ENCODE data around the gene TOM1L2. TPM values are rescaled to one million over a fixed set of nuclear protein-coding genes. Genes with fewer than 3 reads are reported as not detected.

TOM1L2 gene
- total RNA-seq, 4 donors from 2014 or later: 55.5 to 118 (median 73.3) TPM

GRCh38 chr17:17868641-17869522 is 103.3 kb downstream of the TOM1L2 start:
- Histone ChIP-seq H3K4me1 (peaks cover 0 to 34% (median 9%) of the 10 kb centered on the region in 3 donors), H3K27ac (peak overlapping the region; percentile 6 to 61 (median 48)), H3K27me3 (no peaks in the 10 kb centered on the region), H3K9me3 (no peaks in the 10 kb centered on the region), H3K36me3 (peaks cover 3 to 98% (median 19%) of the 10 kb centered on the region in 3 donors), H3K4me3 (no peak overlapping the region)
- intact Hi-C loops (cut with DNase I): loop anchor here (10.0 kb wide), 1 partner anchor 194 kb away; no protein-coding TSS in a partner anchor
- DNase-seq: no peak
- 61 to 71% methylated on average over 17 to 18 of the region's 18 CpGs for WGBS, 2 donors
- TF ChIP-seq POLR2A (IDR thresholded peaks at IDR 0.05) (no peak), CTCF (IDR thresholded peaks at IDR 0.05) (no peak)

GRCh38 chr17:17866897-17867296 is 105.3 kb downstream of the TOM1L2 start:
- no peak for DNase-seq
- Histone ChIP-seq H3K9me3 (no peaks in the 10 kb centered on the region), H3K27me3 (no peaks in the 10 kb centered on the region), H3K4me3 (no peak overlapping the region), H3K4me1 (peaks cover 0 to 29% (median 9%) of the 10 kb centered on the region in 3 donors), H3K36me3 (peaks cover 3 to 98% (median 14%) of the 10 kb centered on the region in 3 donors), H3K27ac (no peak overlapping the region)
- intact Hi-C loops (cut with DNase I): loop anchor here (10.0 kb wide), 1 partner anchor 192 kb away; no protein-coding TSS in a partner anchor
- 90 to 95% methylated on average over 2 to 4 of the region's 4 CpGs for WGBS, 2 donors
- TF ChIP-seq CTCF (IDR thresholded peaks at IDR 0.05) (no peak), POLR2A (IDR thresholded peaks at IDR 0.05) (no peak)

DNA sequence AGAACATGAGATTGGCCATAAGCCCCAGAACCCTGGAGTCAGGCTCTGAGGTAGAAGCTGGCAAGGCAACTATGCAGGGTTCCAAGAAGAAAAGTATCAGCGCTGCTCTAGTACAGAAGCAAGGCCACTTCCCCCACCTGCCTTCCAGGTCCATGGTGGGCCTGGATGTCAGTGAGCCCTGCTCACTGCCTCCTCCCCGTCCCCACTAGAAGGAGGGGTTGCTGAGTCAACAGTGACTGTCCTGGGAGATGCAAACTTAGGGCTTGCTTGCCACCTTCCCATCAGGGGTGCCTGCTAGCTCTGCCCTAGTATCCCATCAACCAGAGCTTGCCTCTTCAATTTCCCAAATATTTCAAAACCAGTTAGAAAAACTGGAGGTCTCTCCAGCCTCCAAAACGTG is 105.8 kb downstream of the TOM1L2 start:
- no peaks in the 10 kb centered on the region for H3K9me3 ChIP-seq
- no peaks in the 10 kb centered on the region for H3K27me3 ChIP-seq
- DNase-seq: no peak
- WGBS, 2 donors: 22 to 59% methylated on average over 2 to 3 of the region's 3 CpGs
- H3K36me3 ChIP-seq: peaks cover 3 to 98% (median 14%) of the 10 kb centered on the region in 3 donors
- TF ChIP-seq POLR2A (IDR thresholded peaks at IDR 0.05) (no peak), CTCF (IDR thresholded peaks at IDR 0.05) (no peak)
- H3K4me1 ChIP-seq: peaks cover 0 to 29% (median 9%) of the 10 kb centered on the region in 3 donors
- H3K4me3 ChIP-seq: no peak overlapping the region
- intact Hi-C loops (cut with DNase I): loop anchor here (10.0 kb wide), 1 partner anchor 192 kb away; no protein-coding TSS in a partner anchor
- no peak overlapping the region for H3K27ac ChIP-seq

DNA sequence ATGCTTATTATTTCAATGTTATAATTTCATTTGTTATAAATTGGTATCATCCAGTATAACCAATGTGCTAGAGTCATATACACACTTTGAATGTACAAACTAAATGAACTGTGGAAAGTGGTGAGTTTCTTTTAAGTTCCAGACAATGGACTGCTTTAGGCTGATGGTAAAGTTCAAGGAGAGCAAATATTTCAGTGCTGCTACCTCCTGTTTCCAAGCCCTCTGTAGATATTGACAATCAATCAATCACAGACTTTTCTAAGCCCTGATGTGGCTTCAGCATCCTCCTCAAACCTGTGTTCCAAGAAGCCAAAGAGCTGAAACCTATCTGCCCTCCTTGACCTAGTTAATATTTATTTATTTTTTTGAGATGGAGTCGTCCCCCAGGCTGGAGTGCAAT is 107.2 kb downstream of the TOM1L2 start:
- H3K4me3 ChIP-seq: no peak overlapping the region
- peaks cover under 1 to 32% (median 11%) of the 10 kb centered on the region in 3 donors for H3K4me1 ChIP-seq
- no peaks in the 10 kb centered on the region for H3K27me3 ChIP-seq
- intact Hi-C loops (cut with DNase I): loop anchor here (10.0 kb wide), 1 partner anchor 190 kb away; no protein-coding TSS in a partner anchor
- H3K36me3 ChIP-seq: peaks cover 3 to 99% (median 14%) of the 10 kb centered on the region in 3 donors
- H3K9me3 ChIP-seq: no peaks in the 10 kb centered on the region
- H3K27ac ChIP-seq: no peak overlapping the region
- WGBS, 2 donors: 79 to 100% methylated on average over 1 of the region's 1 CpG
- no peak for DNase-seq
- TF ChIP-seq CTCF (IDR thresholded peaks at IDR 0.05): no peak
- no peak for TF ChIP-seq POLR2A (IDR thresholded peaks at IDR 0.05)

DNA sequence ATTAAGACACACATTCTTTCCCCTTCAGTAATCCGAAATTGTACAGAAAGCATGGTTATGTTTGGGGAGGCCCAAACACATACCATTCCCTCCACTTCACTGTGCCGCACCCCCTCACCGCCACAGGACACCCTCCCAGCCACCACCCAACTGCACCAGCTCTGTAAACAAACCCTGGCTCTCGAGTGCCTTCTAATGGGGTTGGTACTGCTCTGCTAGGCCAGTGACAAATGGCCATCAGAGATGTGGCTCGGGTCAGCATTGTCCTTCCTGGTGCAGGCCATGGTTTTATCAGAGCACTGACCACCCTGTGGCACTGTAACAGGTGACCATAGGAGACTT is 111.5 kb downstream of the TOM1L2 start:
- Histone ChIP-seq H3K27me3 (no peaks in the 10 kb centered on the region), H3K9me3 (no peaks in the 10 kb centered on the region), H3K4me1 (peaks cover 5 to 22% (median 8%) of the 10 kb centered on the region in 3 donors), H3K36me3 (peaks cover 0 to 96% (median 0%) of the 10 kb centered on the region in 3 donors), H3K4me3 (no peak overlapping the region), H3K27ac (no peak overlapping the region)
- WGBS, 2 donors: 80 to 94% methylated on average over 3 of the region's 5 CpGs
- no peak for TF ChIP-seq POLR2A (IDR thresholded peaks at IDR 0.05)
- TF ChIP-seq CTCF (IDR thresholded peaks at IDR 0.05): no peak
- DNase-seq: no peak
- intact Hi-C loops (cut with DNase I): loop anchor here (2.0 to 10.0 kb wide), 2 partner anchors 52 to 186 kb away; no protein-coding TSS in a partner anchor
